Activated CD4-positive, alpha-beta T cell treated with anti-CD3 and anti-CD28 coated beads, Interleukin-2, amount 50 U/mL, for 24 hours (primary cell): Measurements from ENCODE around the gene IFIT5.
A peak's percentile ranks its signal among the peaks of the same experiment; 100 is the strongest.
"Not testable (repeated sequence)": the region's sequence is repeated elsewhere in the genome, so short reads cannot be mapped to it uniquely, and the experiment has no call there.

Source experiments
- DNase-seq, 2 donors: peaks; one replicate each; pipeline ENCODE4 v3.0.0-alpha.2; 2020; ENCODE audit warnings: low read depth in 1 of 2, low spot score in 1 of 2

The IFIT5 gene, protein sequence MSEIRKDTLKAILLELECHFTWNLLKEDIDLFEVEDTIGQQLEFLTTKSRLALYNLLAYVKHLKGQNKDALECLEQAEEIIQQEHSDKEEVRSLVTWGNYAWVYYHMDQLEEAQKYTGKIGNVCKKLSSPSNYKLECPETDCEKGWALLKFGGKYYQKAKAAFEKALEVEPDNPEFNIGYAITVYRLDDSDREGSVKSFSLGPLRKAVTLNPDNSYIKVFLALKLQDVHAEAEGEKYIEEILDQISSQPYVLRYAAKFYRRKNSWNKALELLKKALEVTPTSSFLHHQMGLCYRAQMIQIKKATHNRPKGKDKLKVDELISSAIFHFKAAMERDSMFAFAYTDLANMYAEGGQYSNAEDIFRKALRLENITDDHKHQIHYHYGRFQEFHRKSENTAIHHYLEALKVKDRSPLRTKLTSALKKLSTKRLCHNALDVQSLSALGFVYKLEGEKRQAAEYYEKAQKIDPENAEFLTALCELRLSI

DNA sequence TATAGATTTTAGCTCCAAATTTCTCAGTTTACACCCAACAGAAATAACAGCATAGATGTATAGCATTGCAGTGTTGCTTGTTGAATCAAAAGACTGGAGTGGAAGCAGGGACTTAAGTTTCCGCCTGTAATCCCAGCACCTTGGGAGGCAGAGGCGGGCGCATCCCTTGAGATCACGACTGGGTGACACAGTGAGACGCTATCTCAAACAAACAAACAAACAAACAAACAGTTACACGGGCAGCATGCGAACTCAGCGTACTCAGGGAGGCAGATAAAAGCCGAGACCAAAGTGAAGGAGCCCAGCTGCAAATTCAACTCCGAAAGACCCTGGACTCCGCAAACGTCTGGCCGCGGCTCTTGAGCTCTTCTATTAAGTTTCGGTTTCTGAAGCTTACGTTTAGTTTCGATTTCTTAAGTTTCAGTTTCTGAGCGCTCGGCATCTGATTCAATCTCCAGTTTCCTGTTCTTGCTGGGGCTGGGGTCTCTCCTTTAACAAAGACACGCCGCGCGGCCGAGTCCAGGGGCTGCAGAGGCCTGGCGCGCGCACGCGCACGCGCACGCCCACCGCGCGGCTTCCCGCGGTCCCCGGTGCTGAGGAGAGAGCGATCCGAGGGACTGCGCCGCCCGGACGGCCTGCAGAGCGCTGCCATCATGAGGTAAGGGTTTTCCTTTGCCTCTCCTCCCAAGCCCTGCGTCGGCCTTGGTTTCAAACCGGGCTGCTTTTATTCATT, at the start of gene IFIT5:
TSS of gene IFIT5 (plus strand) at position 423 of the 733 bp plus-strand sequence. CDS start at position 654, 231 bp downstream.
- DNase-seq = peak; percentile 39 to 49

DNA sequence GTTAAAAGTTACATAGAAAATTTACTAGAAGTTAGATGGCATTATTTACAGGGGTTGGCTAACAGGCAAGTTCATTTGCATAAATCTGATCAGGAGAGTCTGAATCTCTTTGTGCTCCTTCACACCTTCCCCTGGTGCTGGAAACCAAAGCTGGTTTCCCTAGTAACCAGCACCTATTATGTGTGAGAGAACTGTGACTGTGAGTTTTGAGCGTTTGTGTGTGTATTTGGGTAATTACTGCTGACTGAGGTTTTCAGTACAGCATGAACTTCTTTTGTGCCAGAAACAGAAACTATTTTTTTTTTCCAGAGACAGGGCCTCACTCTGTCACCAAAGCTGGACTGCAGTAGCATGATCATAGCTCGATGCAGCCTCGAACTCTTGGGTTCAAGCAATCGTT, 46.8 kb upstream of the IFIT5 start:
- DNase-seq = no peak

DNA sequence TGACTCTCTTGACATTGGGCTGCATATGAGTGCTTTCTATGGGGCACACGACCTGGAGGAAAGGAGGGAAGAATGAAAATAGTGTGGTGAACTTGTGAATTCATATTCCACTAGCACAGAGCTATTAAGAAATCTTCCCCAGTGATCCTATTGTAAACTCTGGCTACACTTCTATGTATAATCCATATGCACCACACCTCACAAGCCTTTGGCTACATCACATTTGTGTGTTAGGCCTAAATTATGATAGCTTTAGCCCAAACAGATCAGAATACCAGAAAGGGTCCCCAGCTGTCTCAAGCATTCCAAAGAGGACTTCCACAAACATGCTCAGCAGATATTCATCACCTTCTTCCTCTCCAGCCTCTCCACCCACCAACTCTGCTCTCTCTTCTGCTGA, 46.2 kb upstream of the IFIT5 start:
- DNase-seq = no peak

DNA sequence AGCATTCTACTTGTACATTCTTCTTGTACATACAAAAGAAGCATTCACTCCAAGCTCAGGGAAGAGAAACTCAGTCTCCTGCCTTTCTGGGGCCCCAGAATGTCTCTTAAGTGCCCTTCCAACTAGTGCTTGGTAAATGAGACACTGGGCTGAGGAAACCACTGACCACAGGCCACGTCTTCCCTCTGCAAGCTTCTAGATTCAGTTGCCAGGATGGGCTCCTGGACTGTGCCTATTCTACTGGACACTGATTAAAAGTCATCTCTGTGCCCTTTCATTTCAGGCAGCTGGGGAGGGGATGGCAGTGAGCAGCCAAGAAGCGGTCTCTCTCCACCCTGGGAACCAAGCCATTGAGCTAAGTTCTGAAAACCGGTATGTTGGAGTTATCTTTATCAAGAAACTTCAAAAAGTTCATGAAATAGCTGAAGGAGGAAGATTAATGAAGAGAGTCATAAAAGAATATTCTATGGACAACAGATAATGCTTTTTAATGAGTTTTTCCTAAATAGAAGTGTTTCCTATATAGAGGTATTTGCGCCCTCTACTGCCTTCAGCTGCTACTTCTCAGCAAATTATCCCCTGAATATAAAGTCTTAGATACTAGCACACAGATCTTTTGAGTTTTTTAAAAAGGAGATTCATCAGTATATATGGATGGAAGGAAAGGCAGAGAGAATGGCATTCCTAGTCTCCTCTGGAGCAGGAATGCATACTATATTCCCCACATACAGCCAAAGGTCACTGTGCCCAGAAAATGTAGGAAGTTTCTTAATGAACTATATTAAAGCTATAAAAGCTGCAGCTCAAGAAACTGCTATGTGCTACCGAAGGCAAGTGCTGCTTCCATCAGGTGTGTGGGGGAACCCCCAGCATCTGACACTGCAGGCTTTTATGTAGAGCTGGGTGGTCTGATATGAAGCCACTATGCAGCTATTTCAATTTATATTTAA, 44.9 kb upstream of the IFIT5 start:
- DNase-seq = no peak

DNA sequence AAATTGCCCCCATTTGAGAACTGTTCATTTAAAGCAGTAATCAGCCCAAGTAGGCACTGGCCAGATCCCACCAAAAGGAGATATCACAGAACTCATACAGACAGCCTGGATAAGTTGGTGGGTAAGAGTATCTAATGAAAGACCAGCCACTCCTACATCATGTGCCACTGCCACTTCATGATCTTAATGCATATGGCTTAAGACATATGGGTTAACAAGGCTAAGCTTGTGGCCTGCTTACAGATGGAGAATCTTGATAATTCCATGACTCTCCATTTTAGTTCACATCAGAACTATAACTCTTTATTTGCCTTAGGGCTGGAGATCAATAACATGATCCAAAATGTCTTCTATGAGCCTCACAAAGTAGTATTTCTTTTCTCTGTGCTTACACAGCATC, 43.3 kb upstream of the IFIT5 start:
- DNase-seq = no peak

DNA sequence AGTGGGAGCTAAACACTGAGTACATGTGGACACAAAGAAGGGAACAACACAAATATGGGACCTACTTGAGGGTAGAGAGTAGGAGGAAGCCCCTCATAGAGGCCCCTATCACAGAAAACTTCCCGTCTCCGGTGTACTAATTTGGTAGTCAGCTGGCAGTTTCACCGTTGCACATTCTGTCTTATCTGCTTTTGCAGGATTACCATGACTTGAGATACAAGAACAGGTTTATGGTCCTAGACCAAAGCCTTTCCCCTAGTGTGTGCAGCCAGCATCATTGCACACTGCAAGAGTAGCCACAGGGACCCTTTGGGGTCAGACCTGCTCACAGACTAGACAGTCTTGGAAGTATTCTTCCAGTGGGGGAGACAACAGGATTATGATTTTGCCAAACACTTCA, 42.4 kb upstream of the IFIT5 start:
- DNase-seq = no peak

DNA sequence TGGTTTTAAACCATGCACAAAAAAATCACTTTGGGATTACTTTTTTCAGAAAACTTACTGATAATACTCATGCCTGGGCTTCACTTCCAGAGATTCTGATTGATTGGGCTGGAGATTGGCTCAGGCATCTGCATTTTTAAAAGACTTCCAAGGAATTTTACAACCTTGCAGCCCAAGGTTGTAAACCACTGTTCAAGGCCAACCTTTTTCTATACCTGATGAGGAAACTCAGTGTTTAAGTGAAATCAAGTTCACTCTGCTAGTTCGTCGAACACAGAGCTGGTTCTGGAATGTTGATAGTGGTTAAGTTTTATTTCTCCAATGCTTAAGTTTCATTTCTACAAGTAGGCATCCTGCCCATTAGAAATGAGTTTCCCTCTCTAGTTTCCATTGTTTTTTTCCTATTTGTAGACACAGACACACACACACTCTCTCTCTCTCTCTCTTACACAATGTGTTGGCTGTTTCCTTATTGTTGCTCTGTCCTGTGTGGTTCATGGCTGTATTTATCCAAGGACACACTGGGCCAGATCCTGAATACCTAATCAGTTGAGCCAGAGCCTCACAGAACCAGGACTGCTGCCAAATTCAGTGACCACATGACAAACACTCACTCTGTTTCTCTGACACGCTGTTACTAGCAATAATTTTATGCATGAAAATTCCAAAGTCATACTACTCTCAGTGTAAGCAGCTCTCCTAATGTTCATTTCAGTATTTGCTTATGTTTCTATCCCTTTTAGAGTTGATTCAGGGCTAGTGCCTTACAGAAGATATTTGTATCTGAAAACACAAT, 40.3 kb upstream of the IFIT5 start:
- DNase-seq = no peak

DNA sequence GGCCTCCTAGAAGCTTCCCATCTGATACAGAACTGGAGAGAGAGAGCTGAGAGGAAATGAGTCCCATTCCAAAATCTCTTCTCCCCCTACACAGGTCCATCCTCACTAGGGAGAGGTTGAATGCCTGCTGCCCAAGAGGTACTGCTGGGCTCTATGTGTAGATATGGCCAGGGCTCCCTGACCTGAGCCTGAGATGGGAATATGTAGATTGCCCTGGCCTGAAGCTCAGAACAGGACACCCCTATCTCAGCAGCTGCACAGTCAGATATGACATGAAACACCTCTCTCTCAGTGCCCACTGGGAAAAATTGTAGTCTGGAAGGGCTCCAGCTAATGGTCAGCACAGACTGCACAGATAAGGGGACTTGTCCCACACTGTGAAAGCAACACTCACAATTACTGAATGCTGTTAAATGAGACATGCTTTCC, 39.6 kb upstream of the IFIT5 start:
- DNase-seq = no peak

DNA sequence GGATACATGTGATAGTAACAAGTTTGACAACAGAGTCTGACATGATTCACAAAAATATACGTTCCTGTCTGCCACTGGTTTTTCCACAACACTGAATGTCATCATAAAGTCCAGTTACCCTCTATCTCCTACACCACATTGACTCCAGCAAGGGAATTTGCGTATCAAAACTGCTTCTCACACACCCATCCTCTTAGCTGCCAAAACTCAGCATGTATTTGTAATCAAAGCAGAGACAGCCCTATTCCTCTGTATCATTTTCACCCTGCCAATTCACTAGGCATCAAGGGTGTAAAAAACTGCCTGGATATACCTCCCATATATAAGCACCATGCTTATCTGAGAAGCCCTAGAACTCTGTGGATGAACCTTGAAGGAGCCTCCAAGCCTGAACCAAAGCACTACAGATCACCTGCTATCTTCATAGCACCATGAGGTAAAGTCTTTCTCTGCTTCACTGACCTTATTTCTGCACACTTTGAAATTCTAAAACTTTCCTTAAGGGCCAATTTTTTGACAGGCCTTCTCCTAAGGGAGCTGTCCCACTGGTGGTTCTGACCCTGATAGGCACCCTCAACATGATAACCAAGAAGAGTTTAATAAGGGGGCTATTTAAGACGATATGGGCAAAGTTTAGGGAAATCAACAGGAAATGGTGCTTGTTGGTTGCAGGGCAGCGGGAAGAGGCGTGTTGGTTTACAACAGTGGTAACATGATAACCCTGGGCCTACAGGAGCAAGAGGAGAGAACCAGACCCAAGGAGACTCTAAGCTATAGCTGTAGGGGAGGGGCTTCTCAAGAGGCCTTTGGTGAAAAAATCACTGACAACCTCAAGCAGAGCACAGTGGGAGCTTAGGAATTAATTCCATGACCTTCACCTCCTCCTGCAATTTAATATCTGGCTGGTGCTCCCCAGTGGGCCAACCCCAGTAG, 36.4 kb upstream of the IFIT5 start, which contains the start of gene IFIT1B:
TSS of gene IFIT1B (plus strand) at position 352 of the 933 bp plus-strand sequence. CDS start at position 432, 80 bp downstream.
- no peak for DNase-seq

DNA sequence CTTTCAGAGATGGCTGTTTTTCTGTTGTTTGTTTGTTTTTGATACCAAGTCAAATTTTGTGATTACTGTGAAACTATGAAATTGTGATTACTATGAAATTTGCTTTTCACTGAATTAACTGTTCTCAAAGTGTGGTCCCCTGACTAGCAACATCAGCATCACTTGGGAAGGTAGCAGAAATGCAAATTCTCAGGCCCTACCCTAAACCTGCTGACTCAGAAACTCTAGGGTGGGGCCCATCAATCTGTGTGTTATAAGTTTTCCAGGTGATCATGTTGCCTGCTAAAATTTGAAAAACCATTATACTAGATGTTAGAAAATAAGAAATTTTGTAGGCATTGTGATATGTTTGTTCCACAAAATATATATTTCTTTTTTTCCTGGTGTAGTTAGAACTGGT, 35.3 kb upstream of the IFIT5 start:
- no peak for DNase-seq

DNA sequence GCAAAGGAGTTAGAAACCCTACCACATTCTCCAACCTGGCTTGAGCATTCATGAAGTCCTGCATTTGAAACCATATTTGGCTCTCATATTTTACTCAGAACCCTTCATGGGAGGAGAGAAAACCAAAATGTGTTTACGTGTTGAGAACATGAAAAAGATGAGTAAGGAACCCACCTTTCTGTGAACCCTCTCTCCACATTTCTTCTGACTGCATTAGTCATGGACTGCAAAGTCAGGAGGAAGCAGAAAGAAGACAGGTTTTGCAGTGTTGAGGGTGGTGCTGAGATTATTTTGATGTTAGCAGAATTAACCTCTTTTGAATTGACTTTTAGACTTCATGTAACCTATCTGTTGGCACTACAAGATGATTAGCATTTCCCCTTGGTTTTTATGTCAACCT, 31.6 kb upstream of the IFIT5 start:
- DNase-seq = no peak

DNA sequence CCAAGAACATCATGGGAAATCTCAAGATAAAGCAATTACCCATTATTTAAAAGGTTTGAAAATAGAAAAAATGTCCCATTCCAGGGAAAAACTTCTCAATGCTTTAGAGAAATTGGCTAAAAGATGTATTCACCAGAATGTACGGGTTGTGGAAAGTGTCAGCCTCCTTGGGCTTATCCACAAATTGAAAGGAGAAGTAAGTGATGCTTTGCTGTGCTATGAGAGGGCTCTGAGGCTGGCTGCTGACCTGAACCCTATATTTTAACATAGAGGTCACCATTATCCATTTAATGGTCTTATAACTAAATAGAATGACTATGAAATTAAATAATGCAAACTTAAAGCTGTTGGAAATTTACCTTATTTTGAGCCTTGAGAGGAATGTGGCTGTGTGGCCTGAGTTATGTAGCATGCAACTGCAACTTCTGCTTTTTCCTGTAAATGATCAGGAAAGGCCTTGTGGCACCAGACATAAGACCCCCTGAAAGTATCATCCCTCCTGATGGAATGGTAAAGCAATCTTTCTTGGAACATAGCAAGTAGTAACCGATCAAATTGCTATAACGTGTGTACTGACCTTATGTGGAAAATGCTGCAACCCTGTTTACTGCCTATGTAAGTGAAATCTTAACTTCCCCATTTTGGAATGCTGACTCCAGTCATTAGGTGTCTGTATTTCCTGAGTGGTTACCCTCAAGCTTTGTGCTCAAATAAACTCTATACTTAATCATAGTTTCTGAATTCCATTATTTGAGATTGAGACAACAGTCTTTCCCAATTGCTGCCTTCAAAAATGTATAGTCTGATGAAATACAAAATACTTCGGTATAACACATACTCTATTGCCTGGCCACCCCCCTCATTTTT, 29.7 kb upstream of the IFIT5 start:
- no peak for DNase-seq

DNA sequence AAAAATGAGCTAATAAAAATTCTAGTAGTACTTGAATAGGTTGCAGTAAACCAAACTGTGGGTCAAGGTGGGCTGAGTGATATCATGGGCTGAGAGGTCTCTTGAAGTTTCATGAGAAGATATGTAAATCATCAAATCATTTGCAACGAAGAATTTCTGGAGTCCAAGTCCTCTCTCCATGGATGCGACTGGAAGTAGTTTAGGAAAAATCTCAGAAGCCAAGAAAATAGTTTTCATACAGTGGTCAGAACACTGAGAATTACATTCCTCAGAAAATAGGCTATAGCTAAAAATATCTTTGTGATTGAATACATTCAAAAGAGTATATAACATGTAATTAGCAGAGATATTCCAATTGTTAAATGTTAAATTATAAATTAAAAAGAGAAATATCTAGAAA, 25.6 kb upstream of the IFIT5 start:
- no peak for DNase-seq

DNA sequence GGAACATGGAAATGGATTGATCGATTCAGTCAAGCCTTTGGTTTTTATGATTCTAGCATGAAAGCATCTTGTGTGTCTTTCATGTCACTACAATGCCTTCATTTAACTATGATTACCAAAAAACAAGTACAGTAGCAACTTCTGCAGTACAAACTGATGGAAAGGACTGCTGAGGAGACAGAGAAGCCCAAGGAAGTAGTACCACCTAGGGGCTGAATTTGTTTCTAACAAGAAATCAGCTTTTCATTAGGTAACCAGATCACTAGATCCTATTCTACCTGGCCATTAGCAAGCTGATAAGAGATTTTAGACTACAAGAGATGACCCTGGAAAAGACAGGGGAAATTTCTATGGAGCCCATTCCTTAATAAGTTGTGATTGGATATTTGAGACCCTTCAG, 25.1 kb upstream of the IFIT5 start:
- no peak for DNase-seq

DNA sequence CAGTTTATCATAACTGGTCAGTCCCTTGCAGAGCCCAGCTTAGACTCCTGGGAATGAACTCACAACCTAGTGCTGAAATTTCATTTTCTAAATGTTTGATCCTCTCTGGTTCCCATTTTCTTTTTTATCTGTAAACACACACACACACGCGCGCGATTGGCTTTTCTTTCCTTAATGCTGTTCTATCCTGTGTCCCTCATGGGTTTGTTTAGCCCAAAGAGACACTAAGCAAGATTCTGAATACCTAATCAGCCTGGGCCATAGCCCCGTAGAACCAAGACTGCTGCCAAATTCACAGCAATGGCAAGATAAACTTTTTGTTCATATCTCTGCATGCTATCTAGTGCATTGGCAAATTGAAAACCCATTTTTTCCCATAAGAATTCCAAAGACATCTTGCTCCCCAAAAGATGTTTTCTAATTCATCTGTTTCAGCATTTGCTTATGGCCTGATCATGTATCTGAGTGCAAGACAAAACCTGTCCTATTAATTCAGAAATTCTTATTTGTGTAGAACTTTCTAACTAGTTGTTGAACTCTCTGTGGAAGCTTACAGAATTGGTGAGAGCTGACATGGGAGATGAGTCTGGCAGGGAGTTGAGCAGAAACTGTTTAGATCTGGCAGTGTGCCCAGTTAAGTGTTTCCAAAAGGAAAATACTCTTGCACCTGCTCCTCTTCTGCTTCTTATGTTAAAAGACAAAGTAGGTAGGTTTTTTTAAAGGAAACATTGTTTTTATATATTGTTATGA, 23.7 kb upstream of the IFIT5 start:
- DNase-seq = no peak

DNA sequence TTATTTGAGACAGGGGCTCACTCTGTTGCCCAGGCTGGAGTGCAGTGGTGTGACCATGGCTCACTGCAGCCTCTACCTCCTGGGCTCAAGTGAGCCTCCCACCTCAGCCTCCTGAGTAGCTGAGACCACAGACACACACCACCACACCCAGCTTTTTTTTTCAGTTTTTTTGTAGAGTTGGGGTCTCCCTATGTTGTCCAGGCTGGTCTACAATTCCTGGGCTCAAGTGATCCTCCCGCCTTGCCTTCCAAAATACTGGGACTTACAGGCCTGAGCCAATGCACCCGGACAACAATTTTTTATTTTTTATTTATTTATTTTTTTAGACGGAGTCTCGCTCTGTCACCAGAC, 23.2 kb upstream of the IFIT5 start:
- not testable (repeated sequence) for DNase-seq

DNA sequence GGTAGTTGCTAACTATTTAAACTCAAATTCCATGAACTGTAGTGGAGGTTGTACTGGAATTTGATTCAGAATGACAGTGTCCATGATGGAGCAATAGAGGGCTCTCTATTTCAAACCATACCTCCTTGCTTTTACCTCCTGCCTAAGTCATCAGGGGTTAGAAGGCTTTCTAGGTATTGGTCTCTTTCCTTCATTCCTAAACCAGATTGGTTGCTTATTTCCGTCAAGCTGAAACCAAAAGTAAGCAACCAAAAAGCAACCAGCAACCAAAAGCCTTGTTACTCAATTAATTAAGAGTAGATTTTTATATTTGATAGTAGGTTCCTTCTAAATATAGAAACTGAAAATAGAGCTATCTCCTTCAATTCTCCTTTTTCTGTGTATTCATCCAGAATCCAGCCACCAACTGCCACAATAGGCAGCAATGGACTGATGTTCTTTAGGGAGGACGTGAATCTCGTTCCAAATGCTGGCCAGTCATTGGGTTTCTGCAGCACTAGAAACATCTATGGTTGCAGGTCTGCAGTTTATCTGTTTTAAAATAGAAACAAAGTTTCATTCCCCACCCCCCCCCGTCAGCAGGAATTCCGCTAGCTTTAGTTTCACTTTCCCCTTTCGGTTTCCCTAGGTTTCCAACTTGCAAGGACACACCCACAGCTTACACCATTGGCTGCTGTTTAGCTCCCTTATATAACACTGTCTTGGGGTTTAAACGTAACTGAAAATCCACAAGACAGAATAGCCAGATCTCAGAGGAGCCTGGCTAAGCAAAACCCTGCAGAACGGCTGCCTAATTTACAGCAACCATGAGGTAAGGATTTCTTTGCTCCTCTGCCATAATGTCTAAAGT, 22.2 kb upstream of the IFIT5 start, which contains the start of gene IFIT1:
TSS of gene IFIT1 (plus strand) at position 717 of the 850 bp plus-strand sequence. CDS start at position 807, 90 bp downstream.
- DNase-seq = peak in 1 of 2 donors; percentile 44
